ENCODE data around the gene SLC7A8.

- TF ChIP-seq, protein P1, sequence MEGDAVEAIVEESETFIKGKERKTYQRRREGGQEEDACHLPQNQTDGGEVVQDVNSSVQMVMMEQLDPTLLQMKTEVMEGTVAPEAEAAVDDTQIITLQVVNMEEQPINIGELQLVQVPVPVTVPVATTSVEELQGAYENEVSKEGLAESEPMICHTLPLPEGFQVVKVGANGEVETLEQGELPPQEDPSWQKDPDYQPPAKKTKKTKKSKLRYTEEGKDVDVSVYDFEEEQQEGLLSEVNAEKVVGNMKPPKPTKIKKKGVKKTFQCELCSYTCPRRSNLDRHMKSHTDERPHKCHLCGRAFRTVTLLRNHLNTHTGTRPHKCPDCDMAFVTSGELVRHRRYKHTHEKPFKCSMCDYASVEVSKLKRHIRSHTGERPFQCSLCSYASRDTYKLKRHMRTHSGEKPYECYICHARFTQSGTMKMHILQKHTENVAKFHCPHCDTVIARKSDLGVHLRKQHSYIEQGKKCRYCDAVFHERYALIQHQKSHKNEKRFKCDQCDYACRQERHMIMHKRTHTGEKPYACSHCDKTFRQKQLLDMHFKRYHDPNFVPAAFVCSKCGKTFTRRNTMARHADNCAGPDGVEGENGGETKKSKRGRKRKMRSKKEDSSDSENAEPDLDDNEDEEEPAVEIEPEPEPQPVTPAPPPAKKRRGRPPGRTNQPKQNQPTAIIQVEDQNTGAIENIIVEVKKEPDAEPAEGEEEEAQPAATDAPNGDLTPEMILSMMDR (IDR thresholded peaks at IDR 0.05): no peak
- TF ChIP-seq EP300 (IDR thresholded peaks at IDR 0.05) (no peak), POLR2A (IDR thresholded peaks at IDR 0.05) (no peak)
These were observed 59.0 kb downstream of the SLC7A8 start for GRCh38 chr14:23124337-23124954.
